Measurements from ENCODE around the gene FSHR.

Gene FSHR

GRCh38 chr2:48954935-48955334 is 199.4 kb downstream of the FSHR start:
- DNase-seq (ENCODE audit: low spot score) = no peak

GRCh38 chr2:48954311-48954710 is 200.0 kb downstream of the FSHR start:
- no peak for DNase-seq (ENCODE audit: low spot score)

GRCh38 chr2:48952614-48953013 is 201.7 kb downstream of the FSHR start:
- DNase-seq (ENCODE audit: low spot score) = no peak

- DNase-seq (ENCODE audit: low spot score) = no peak
These were observed 202.2 kb downstream of the FSHR start for GRCh38 chr2:48952143-48952542.

- no peak for DNase-seq (ENCODE audit: low spot score)
These were observed 205.8 kb downstream of the FSHR start for GRCh38 chr2:48948400-48949125.

GRCh38 chr2:48946449-48947048 is 207.8 kb downstream of the FSHR start:
- DNase-seq (ENCODE audit: low spot score) = peak; percentile 68

- DNase-seq (ENCODE audit: low spot score) = no peak
These were observed 209.4 kb downstream of the FSHR start for GRCh38 chr2:48944956-48945355.

GRCh38 chr2:48943436-48943835 is 210.9 kb downstream of the FSHR start:
- no peak for DNase-seq (ENCODE audit: low spot score)

GRCh38 chr2:48941908-48942307 is 212.4 kb downstream of the FSHR start:
- no peak for DNase-seq (ENCODE audit: low spot score)

GRCh38 chr2:48941456-48941855 is 212.9 kb downstream of the FSHR start:
- no peak for DNase-seq (ENCODE audit: low spot score)

GRCh38 chr2:48940606-48941005 is 213.7 kb downstream of the FSHR start:
- DNase-seq (ENCODE audit: low spot score) = no peak

GRCh38 chr2:48939232-48939631 is 215.1 kb downstream of the FSHR start:
- no peak for DNase-seq (ENCODE audit: low spot score)

- DNase-seq (ENCODE audit: low spot score) = no peak
These were observed 216.1 kb downstream of the FSHR start for GRCh38 chr2:48938231-48938630.

- no peak for DNase-seq (ENCODE audit: low spot score)
These were observed 219.5 kb downstream of the FSHR start for GRCh38 chr2:48934807-48935206.

GRCh38 chr2:48933828-48934497 is 220.4 kb downstream of the FSHR start:
- no peak for DNase-seq (ENCODE audit: low spot score)

- DNase-seq (ENCODE audit: low spot score) = no peak
These were observed 221.6 kb downstream of the FSHR start for GRCh38 chr2:48932667-48933066.

- no peak for DNase-seq (ENCODE audit: low spot score)
These were observed 224.6 kb downstream of the FSHR start for GRCh38 chr2:48929571-48930301.

GRCh38 chr2:48927355-48927754 is 227.0 kb downstream of the FSHR start:
- no peak for DNase-seq (ENCODE audit: low spot score)

- no peak for DNase-seq (ENCODE audit: low spot score)
These were observed 238.4 kb downstream of the FSHR start for GRCh38 chr2:48915884-48916283.

- no peak for DNase-seq (ENCODE audit: low spot score)
These were observed 239.1 kb downstream of the FSHR start for GRCh38 chr2:48915227-48915626.

GRCh38 chr2:48914477-48915089 is 239.7 kb downstream of the FSHR start:
- DNase-seq (ENCODE audit: low spot score) = no peak
